KOPT-K1 (cell line): Measurements from ENCODE around the gene CDC5L.
A peak's percentile ranks its signal among the peaks of the same experiment; 100 is the strongest.

Source experiments
- H3K27ac ChIP-seq: fragments of 200-600 bp; sonication (generic); 2 replicates; pipeline ENCODE4 v1.5.1; 2016; ENCODE audit warnings: antibody characterized with exemption, mild to moderate bottlenecking, low read depth, low read length; ENCODE audit not compliant: poor library complexity, severe bottlenecking
- H3K36me3 ChIP-seq: fragments of 200-600 bp; sonication (generic); 2 replicates; pipeline ENCODE4 v1.5.1; 2017; ENCODE audit warnings: antibody characterized with exemption, mild to moderate bottlenecking, low read length, moderate library complexity; ENCODE audit not compliant: insufficient read depth
- H3K9me3 ChIP-seq: fragments of 200-600 bp; sonication (generic); 2 replicates; pipeline ENCODE4 v1.5.1; 2017; ENCODE audit warnings: antibody characterized with exemption, low read length, mild to moderate bottlenecking; ENCODE audit not compliant: insufficient read depth, poor library complexity, severe bottlenecking

The CDC5L gene

DNA sequence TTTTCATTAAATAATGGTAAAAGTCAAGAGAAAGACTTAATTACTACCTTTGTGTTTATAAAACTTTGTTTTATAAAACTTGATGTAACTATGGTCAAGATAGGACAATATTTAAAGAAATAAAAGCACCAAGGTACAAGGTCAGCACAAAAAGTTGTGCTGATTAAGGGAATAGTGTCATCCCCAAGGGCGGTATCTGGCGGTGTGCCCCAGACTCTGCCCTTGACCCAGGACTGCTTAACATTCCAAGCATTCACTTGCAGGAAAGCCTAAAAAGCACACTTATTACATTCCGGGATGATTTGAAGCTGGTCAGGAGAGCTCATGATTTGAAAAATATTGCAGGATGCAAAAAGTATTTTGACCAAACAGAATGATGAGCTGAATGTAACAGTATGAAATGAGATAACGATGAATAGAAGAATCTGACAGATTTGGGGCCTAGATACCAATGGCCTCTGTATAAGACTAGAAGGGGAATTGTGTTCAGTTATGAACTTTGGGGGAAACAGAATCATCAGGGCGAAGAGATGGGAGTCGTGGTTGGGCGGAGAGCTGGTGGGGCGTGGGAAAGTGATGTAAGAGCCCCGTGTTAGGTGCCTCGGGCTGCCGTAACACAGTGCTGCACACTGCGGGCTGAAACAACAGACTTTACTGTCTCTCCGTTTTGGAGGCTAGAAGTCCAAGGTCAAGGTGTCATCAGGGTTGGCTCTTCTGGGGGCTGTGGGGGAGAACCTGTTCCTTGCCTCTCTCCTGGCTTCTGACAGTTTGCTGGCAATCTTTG, 77.2 kb downstream of the CDC5L start:
- H3K9me3 ChIP-seq: no peaks in the 10 kb centered on the region
- H3K36me3 ChIP-seq: no peaks in the 10 kb centered on the region
- no peak overlapping the region for H3K27ac ChIP-seq

DNA sequence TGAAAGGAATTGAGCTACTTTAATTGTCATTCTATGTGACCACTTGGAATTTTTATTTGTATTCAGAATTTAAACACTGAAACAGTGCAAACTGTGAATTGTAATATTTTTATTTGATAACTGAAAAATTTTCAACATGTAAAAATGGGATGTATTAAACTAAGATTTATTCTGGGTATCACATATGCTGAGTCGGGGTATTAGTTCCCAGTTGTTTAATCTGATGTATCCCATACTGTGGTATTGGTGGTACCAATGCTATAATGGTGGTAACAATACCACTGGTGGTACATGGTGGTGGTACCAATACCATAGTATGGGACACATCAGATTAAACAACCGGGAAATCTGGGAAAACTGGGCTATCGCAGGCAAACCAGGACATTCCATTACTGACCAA, 79.4 kb downstream of the CDC5L start:
- Histone ChIP-seq H3K9me3 (no peaks in the 10 kb centered on the region), H3K36me3 (no peaks in the 10 kb centered on the region), H3K27ac (no peak overlapping the region)

DNA sequence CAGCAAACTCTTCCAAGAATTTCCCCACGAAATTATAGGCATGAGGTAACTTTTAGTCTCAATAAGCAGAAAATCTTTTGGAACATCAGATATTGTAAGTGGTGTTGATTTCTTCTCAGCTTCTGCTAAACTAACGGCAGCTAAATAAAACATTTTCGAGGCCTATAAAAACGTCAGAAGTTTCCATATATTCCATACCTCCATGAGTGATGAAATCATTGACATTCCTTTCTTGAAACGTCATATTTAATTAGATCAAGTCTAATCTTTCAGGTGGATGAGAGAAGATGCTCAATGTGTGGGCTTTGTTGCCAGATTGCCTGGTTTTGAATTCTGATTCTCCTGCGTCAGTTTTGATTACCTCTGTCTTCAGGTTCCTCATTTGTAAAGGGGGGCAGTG, 81.3 kb downstream of the CDC5L start:
- Histone ChIP-seq H3K36me3 (no peaks in the 10 kb centered on the region), H3K27ac (no peak overlapping the region), H3K9me3 (no peaks in the 10 kb centered on the region)

DNA sequence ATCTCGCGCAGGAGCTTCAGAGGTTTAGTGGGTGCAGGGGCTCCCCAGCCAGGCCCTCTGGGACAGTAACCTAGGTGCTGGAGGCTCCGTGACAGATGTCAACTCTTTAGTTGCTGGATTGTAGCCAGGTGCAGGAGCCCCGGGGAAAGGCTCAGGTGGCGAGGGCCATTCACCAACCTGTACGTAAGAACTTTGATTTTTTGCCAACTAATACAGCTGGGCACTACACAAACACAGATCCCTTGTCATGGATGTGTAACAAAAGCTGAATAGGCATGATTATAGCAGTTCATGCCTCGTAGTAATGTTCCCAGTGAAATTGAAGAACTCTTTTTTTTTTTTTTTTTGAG, 82.6 kb downstream of the CDC5L start:
- Histone ChIP-seq H3K9me3 (no peaks in the 10 kb centered on the region), H3K36me3 (no peaks in the 10 kb centered on the region), H3K27ac (no peak overlapping the region)

DNA sequence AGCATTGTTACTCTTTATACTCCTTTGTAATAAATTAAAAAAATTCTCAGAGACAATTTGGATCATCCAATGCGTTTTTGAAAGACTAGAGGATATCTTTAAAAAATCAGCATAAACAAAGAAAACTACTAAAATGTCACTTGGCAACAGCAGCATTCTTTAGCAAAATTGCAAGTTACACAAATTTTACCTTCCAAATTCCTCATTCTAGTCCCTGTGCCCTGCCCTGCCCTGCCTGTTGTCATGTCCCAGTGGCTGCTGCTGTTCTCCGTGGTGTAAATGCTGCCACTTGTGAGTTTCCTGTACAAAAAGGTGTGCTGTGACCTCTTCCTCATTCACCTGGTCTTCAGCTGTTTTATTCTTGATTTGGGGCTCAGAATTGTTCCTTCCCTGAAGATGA, 83.2 kb downstream of the CDC5L start:
- Histone ChIP-seq H3K27ac (no peak overlapping the region), H3K36me3 (no peaks in the 10 kb centered on the region), H3K9me3 (no peaks in the 10 kb centered on the region)

DNA sequence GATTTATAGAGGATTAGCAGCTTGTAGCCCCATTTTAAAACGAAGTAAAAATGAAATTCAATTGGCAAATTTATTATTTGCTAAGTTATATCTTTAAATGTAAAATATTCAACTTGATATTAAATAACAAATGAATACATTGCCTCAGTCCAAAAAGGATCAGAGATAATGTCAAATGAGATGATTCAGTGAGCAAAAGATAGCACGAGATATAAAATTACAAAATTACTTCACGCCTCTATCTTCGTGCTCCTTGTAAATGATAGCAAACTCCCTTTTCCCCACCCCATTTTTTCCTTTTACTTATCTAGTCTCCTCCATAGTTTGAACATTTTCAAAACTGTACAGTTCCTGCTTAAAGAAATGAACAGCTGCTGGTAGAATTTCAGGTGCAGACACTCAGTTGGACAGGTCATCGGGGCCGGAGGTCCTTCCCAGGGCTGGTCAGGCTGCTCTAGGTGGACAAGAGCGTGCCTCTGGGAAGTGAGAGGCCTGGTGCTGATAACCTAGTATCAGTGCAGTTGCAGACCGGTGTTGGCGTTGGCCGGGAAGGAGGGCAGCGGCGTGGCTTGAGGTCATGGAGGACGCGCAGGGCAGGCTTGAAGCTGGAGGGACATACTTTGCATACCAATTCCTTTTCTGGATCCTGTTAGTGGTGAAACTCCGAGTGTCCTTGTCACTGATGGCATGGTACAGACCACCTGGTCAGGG, 83.9 kb downstream of the CDC5L start:
- no peaks in the 10 kb centered on the region for H3K36me3 ChIP-seq
- no peak overlapping the region for H3K27ac ChIP-seq
- no peaks in the 10 kb centered on the region for H3K9me3 ChIP-seq

DNA sequence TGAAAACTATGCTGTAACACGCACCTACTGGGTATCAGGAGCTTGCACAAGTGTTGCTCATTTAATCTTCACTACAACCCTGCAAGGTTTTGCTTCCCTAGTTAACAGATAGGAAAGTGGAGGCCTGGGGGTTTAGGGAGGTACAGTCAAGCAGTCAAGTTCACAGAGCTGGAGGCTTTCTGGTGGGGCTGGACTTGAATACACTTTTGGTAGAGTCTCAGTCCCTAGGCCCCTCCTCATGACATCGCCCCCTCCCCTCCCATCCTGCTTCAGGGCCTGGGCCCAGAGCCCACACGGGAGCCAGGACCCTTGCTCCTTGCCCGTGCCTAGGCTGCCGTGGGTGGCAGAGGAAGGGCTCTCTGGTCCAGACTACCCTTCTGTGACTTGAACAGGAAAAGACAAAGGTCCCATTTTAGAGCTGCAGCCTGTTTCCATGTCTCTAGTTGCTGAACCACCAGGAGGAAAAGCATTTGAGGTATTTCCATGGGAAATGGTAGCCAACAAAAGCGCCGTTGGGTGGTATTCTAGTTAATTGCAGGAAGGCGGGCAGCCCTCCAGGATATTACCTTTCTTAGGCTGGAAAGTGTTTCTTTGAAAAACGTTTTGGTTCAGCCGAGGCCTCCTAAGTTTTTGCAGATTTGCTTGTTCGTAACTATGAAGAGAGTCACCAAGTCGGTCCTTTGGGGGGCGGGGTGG, 84.9 kb downstream of the CDC5L start:
- H3K27ac ChIP-seq: no peak overlapping the region

DNA sequence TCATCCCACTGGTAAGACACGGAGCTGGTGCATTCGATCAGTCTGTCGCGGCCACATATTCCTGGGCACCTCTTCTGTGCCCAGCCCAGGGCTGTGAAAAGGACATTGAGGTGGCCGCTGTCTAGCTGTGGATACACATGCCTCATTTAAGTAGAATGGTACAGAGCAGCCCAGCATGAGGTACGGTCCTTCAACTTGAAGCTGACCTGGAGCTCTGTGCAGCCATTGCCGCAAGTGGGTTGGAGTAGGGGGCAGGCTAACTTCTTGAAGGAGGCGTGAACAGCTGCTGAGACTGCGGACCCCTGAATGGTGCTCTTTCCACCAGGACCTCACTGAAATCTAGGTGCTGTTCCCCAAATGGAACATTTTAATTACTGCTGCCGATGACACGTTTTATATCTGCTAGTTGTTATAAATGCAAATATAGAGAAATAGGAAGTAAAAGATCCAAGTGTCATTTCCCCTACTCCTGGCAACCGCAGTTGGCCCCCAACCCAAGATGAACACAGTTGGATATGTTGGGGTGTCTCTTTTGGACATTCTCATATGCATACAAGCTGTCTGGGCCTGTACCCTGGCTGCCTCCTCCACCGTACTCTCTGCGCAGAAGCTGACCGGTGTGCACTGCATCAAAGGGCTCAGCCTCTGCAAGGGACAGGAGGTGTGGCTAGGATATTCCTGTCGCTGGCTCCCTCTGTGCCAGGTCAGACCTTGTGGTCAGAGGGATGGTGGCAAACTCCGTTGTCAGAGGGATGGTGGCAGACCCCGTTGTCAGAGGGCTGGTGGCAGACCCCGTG, 86.1 kb downstream of the CDC5L start:
- H3K9me3 ChIP-seq: no peaks in the 10 kb centered on the region
- no peaks in the 10 kb centered on the region for H3K36me3 ChIP-seq
- no peak overlapping the region for H3K27ac ChIP-seq

More for the DNA sequence above, 84.9 kb downstream of the CDC5L start:
- Histone ChIP-seq H3K9me3 (no peaks in the 10 kb centered on the region), H3K36me3 (no peaks in the 10 kb centered on the region)

DNA sequence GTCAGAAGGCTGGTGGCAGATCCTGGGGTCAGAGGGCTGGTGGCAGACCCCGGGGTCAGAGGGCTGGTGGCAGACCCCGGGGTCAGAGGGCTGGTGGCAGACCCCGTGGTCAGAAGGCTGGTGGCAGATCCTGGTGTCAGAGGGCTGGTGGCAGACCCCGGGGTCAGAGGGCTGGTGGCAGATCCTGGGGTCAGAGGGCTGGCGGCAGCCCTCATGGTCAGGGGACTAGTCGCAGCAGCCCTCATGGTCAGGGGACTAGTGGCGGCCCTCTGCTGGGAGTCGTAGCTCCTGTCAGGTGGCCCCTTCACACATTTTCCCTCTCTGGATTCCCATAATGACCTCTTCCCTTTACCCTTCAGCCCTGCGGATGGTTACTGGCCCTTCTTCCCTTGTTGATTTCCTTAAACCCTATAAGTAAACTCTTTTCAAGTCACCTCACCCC, 86.7 kb downstream of the CDC5L start:
- no peaks in the 10 kb centered on the region for H3K36me3 ChIP-seq
- no peak overlapping the region for H3K27ac ChIP-seq
- H3K9me3 ChIP-seq: no peaks in the 10 kb centered on the region

DNA sequence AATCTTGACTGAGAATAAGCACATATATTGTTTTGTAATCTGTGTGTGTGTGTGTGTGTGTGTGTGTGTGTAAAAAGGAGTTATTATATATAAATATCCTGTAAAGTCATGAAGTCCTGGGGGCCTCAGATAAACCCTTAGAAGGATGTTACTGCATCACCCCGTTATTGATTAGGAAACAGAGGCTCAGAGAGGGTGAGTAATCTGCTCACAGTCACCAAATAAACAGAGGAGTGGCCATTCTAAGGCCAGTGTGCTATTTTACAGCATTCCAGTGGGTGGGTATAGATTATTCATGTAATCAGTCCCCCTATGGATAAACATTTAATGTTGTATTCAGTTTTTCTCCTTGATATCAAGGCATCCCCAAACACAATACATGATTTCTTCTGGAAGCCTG, 87.1 kb downstream of the CDC5L start:
- no peak overlapping the region for H3K27ac ChIP-seq
- H3K9me3 ChIP-seq: no peaks in the 10 kb centered on the region
- H3K36me3 ChIP-seq: no peaks in the 10 kb centered on the region

DNA sequence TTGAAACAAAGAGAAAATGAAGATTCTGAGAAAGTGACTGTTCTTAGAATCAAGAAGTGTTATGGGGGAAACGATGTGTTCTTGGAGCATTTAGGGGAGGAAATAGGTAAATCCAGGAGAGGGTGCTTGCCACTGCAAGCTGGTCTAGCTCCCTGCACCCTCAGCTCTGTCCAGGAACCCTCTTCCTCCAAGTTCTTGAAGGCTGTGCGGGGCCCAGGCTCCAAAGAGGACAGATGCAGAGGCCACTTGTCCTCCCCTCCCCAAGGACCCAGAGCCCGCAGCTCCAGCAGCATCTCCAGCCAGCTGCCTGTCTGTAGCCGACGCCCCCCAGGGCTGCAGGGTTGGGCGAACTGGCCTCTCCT, 87.9 kb downstream of the CDC5L start:
- no peaks in the 10 kb centered on the region for H3K9me3 ChIP-seq
- no peak overlapping the region for H3K27ac ChIP-seq
- no peaks in the 10 kb centered on the region for H3K36me3 ChIP-seq

DNA sequence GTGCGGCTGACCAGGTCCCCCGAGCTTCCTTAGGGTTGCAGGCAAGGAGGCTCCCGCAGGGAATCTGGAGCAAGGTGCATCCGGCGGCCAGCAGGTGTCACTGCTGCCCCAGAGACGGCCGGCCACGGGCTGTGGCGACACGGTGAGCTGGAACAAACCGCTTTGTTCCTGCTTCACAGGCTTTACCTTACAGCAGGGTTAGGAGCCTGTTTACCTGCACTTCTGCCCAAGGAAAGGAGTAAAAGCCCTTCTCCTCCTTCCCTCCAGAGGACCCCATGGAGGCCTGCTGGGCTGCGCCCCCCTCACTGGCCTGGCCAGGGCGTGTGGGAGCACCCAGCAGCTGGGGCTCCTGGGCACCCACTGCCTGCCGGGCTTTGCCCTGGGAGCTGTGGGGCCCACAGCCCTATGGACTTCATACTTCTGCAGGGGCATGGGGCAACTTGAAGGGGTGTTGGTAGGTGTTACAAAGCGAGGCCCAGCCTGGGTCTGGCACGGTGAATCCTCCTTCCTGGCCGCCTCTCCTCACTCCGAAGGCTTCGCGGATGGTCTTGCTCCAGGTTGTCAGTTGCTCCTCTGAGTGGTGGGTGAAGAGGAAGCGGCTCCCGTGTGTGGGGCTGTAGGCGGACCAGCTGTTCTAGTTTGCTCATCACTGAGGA, 88.4 kb downstream of the CDC5L start:
- H3K9me3 ChIP-seq: no peaks in the 10 kb centered on the region
- H3K27ac ChIP-seq: peak overlapping the region; percentile 13
- H3K36me3 ChIP-seq: no peaks in the 10 kb centered on the region

DNA sequence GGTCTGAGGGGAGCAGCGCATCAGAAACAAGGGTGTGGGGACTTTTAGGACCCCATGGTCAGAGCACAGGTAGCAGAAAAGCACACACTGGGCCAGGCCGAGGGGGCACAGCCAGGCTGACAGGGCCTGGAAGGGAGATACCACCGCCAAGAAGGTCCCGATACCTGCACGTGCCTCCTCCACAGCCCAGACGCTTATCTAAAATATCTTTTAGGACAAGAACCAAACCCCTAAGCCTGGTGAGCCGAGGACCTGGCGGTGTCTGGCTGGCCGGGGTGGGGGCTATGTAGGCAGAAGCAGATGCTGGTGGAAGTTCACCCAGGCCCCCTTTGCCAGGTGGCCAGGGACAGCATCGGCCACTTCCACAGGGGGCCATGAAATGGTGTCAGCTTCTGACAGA, 89.3 kb downstream of the CDC5L start:
- no peaks in the 10 kb centered on the region for H3K36me3 ChIP-seq
- no peak overlapping the region for H3K27ac ChIP-seq
- H3K9me3 ChIP-seq: no peaks in the 10 kb centered on the region

DNA sequence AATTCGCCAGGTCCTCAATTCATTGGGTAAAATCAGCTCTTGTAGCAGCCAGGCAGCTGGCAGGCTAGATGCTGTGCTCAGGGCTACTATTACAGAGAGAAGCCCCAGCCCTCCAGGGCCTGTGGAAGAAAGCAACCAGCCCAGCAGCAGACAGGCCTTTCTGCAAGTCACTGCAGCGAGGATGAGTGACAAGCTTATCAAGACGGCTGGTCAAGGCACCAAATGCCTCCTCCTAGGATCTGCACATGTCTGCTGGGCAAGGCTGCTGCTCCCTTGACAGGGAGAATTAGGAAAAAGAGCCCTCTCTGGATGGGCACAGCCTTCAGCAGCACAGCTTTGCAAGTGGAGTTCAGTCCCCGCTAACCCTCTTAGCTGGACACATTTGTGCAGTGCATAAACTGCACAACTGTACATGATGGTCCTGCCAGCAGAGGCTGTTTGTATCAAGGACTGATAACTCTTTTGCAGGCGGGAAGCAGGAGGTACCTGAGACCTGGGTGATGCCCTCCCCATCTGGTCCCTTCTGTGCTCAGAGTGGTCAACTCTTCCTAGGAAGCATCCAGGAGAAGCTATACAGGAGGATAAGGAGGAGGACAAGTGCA, 89.9 kb downstream of the CDC5L start:
- Histone ChIP-seq H3K27ac (no peak overlapping the region), H3K9me3 (no peaks in the 10 kb centered on the region), H3K36me3 (no peaks in the 10 kb centered on the region)
